Transverse colon (tissue), 4 donors: ENCODE data around the gene SELENBP1.

ENCODE experiments used
- CTCF ChIP-seq, 5 experiments: fragments of 200-600 bp in 3 of 5; fragments of 450-650 bp in 2 of 5; sonication (generic) in 3 of 5; IDR thresholded peaks; 1 replicate in 2 of 5; 2 replicates in 3 of 5; pipeline ENCODE4 v1.5.1; 2016 to 2017; ENCODE audit warnings: antibody characterized with exemption in 5 of 5, inconsistent platforms in 3 of 5, mild to moderate bottlenecking in 2 of 5, moderate library complexity in 1 of 5
- EP300 ChIP-seq: sonication (generic); formaldehyde crosslinking; IDR thresholded peaks from one replicate; pipeline ENCODE4 v1.6.1; 2017; ENCODE audit warnings: antibody characterized with exemption, low read depth
- POLR2A ChIP-seq: fragments of 450-650 bp; IDR thresholded peaks from one replicate; pipeline ENCODE4 v1.6.1; 2016; ENCODE audit warnings: antibody characterized with exemption, mild to moderate bottlenecking, moderate library complexity
- POLR2AphosphoS5 ChIP-seq, 3 donors: sonication (generic); formaldehyde crosslinking; IDR thresholded peaks; one replicate each; pipeline ENCODE4 v1.6.1; 2016; ENCODE audit warnings: antibody characterized with exemption in 3 of 3

GRCh38 chr1:151346769-151347522, 25.6 kb downstream of the SELENBP1 start, which contains the start of gene RFX5:
- no peak for TF ChIP-seq CTCF (IDR thresholded peaks at IDR 0.05)
- peak; percentile 79 for TF ChIP-seq POLR2A
- peak; percentile 58 to 84 (median 76) for TF ChIP-seq POLR2AphosphoS5 (IDR thresholded peaks at IDR 0.05)
- no peak for TF ChIP-seq EP300
